ENCODE results near the gene LTB.

The LTB gene

DNA sequence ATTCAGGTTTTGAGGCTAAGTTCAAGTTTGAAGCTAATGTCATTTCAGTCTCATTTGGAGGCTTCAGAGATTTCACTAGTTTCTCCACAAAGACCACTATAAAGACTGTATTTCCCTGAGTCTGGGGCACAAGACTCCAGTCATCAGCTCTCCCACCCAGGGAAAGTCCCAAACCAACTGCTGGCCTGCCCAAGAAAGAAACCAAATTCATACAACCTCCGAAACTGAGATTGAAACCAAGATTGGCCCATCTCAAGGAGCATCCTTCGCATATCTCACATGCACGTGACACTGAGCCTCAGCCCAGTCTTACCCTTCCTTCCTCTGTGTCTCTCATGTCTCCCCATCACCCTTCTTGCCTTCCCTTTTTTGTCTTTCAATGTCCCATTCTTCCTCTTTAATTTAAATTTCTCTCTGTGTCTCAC, 13.7 kb downstream of the LTB start:
- TF ChIP-seq CREB1 (IDR thresholded peaks at IDR 0.05; ENCODE audit: low read depth) (no peak), ZBTB7A (IDR thresholded peaks at IDR 0.05; ENCODE audit: low read depth) (no peak), CEBPB (IDR thresholded peaks at IDR 0.05) (no peak), RAD21 (IDR thresholded peaks at IDR 0.05; ENCODE audit: low read depth) (no peak), TCF12 (IDR thresholded peaks at IDR 0.05; ENCODE audit: low read depth) (no peak), FOXM1 (IDR thresholded peaks at IDR 0.05; ENCODE audit: borderline replicate concordance, low read depth) (no peak)

DNA sequence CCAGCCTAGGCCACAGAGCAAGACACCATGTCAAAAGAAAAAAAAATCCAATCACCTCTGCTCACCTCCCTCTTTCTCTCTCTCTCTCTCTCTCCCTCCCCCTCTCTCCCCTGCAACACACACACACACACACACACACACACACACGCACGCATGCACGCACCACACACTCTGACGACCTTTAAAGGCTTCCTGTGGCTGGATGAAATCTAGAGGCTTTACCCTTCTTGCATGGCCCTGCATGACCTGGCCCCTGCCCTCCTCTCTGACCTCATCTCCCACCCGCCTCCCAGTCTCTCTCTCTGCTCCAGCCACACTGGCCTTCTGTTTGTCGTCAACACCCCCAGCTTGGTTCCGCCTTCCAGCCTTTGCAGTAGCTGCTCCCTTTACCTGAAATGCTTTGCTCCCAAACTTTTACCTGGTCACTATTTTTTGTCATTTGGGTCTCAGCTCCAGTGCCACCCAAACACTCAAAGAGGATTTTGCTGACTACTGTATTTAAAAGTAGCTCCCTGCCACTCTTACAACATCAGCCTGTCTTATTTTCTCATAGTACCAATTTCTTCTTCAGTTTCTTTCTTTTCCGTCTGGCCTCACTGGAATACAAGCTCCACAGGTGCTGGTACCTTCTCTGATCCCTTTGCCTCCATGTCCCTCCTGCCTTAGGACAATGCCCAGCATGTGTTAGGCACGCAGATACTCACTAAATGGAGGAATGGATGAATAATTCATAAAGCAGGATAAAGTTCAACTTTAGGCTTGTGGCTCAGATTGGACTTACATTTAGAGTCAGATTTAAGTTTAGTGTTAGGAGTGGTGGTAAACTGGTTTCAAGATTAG, 14.5 kb downstream of the LTB start:
- TF ChIP-seq FOXM1 (IDR thresholded peaks at IDR 0.05; ENCODE audit: borderline replicate concordance, low read depth) (no peak), YY1 (IDR thresholded peaks at IDR 0.05; ENCODE audit: low read depth) (no peak), CREB1 (IDR thresholded peaks at IDR 0.05; ENCODE audit: low read depth) (no peak), EGR1 (IDR thresholded peaks at IDR 0.05) (no peak), ZBTB7A (IDR thresholded peaks at IDR 0.05; ENCODE audit: low read depth) (no peak), NFIC (IDR thresholded peaks at IDR 0.05) (no peak), TCF12 (IDR thresholded peaks at IDR 0.05; ENCODE audit: low read depth) (no peak), TAF1 (IDR thresholded peaks at IDR 0.05; ENCODE audit: low read depth) (no peak), TEAD4 (IDR thresholded peaks at IDR 0.05) (no peak)
- TF ChIP-seq, protein P1, sequence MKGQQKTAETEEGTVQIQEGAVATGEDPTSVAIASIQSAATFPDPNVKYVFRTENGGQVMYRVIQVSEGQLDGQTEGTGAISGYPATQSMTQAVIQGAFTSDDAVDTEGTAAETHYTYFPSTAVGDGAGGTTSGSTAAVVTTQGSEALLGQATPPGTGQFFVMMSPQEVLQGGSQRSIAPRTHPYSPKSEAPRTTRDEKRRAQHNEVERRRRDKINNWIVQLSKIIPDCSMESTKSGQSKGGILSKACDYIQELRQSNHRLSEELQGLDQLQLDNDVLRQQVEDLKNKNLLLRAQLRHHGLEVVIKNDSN (IDR thresholded peaks at IDR 0.05), result no peak
- TF ChIP-seq, protein P2, sequence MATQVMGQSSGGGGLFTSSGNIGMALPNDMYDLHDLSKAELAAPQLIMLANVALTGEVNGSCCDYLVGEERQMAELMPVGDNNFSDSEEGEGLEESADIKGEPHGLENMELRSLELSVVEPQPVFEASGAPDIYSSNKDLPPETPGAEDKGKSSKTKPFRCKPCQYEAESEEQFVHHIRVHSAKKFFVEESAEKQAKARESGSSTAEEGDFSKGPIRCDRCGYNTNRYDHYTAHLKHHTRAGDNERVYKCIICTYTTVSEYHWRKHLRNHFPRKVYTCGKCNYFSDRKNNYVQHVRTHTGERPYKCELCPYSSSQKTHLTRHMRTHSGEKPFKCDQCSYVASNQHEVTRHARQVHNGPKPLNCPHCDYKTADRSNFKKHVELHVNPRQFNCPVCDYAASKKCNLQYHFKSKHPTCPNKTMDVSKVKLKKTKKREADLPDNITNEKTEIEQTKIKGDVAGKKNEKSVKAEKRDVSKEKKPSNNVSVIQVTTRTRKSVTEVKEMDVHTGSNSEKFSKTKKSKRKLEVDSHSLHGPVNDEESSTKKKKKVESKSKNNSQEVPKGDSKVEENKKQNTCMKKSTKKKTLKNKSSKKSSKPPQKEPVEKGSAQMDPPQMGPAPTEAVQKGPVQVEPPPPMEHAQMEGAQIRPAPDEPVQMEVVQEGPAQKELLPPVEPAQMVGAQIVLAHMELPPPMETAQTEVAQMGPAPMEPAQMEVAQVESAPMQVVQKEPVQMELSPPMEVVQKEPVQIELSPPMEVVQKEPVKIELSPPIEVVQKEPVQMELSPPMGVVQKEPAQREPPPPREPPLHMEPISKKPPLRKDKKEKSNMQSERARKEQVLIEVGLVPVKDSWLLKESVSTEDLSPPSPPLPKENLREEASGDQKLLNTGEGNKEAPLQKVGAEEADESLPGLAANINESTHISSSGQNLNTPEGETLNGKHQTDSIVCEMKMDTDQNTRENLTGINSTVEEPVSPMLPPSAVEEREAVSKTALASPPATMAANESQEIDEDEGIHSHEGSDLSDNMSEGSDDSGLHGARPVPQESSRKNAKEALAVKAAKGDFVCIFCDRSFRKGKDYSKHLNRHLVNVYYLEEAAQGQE (IDR thresholded peaks at IDR 0.05; ENCODE audit: low read depth), result no peak
- TF ChIP-seq, protein P3, sequence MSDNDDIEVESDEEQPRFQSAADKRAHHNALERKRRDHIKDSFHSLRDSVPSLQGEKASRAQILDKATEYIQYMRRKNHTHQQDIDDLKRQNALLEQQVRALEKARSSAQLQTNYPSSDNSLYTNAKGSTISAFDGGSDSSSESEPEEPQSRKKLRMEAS (IDR thresholded peaks at IDR 0.05), result no peak

DNA sequence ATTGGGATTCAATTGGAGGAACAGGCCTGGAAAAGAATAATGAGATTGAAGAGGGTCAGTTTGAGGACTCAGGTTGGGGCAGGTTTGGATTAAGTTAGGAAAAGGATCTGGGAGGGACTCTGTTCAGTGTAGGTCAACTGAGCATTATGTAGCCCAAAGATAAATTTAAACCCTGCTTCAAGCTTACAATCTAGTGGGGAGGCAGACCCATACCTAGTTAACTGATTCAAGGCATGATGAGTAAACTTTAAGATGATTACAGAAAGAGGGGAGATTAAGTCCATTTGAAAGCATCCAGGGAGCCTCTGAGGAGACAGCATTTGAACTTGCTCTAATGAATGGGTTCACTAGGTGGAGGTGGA, 21.5 kb downstream of the LTB start:
- no peak for TF ChIP-seq RAD21 (IDR thresholded peaks at IDR 0.05; ENCODE audit: low read depth)
- TF ChIP-seq, protein P1 (IDR thresholded peaks at IDR 0.05), result no peak
- TF ChIP-seq EGR1 (IDR thresholded peaks at IDR 0.05), result no peak
- TF ChIP-seq, protein P2 (IDR thresholded peaks at IDR 0.05; ENCODE audit: low read depth), result no peak
- TF ChIP-seq NFIC (IDR thresholded peaks at IDR 0.05), result no peak
- TF ChIP-seq CREB1 (IDR thresholded peaks at IDR 0.05; ENCODE audit: low read depth), result no peak
- no peak for TF ChIP-seq FOXM1 (IDR thresholded peaks at IDR 0.05; ENCODE audit: borderline replicate concordance, low read depth)
- TF ChIP-seq TCF12 (IDR thresholded peaks at IDR 0.05; ENCODE audit: low read depth), result no peak
- no peak for TF ChIP-seq ZBTB7A (IDR thresholded peaks at IDR 0.05; ENCODE audit: low read depth)
- no peak for TF ChIP-seq TAF1 (IDR thresholded peaks at IDR 0.05; ENCODE audit: low read depth)
- no peak for TF ChIP-seq YY1 (IDR thresholded peaks at IDR 0.05; ENCODE audit: low read depth)

DNA sequence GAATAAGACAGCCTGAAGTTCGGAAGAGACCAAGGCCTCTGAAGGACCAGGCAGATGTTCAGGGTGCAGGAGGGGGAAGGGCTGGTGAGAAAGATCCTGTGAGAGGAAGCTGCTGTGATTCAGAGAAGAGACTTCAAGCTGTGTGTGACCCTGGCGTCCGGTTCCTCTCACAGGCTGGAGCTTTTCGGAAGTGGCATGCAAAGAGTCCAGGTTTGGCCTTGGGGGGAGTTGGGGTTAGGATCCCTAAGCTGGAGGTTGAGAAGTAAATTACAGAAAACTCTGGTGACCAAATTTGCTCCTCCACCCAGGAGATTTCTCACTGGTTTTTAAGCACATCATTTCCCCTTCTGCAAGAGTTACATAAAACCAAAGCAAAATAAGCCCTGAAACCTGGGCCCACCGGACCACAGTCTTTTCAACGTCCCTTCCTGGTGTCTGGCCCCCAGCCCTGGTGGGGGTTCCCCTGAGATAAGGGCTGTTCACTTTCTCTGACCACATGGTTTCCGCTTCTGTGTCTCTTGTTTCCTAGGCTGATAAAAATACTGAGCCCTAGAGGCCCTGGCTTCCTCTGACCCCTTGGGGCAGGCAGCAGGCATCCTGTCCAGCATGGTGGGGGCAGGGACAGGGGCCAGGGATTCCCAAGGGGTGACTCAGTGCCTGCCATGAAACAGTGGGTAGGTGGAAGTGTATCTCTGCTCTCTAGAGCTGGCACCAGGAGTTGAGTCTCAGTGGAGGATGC, 22.1 kb downstream of the LTB start:
- TF ChIP-seq, protein P1 (IDR thresholded peaks at IDR 0.05), result no peak
- TF ChIP-seq CEBPB (IDR thresholded peaks at IDR 0.05) (no peak), ZBTB7A (IDR thresholded peaks at IDR 0.05; ENCODE audit: low read depth) (no peak), TAF1 (IDR thresholded peaks at IDR 0.05; ENCODE audit: low read depth) (no peak), TEAD4 (IDR thresholded peaks at IDR 0.05) (0 out of 2 replicates have a peak, but pooled peaks have one; percentile 8)
- TF ChIP-seq, protein P2 (IDR thresholded peaks at IDR 0.05; ENCODE audit: low read depth), result no peak

All from Ishikawa (cell line).